Mesenteric fat pad (tissue), 1 donor: ENCODE measurements around the gene CDKL2. TPM values are rescaled to one million over a fixed set of nuclear protein-coding genes. Genes with fewer than 3 reads are reported as not detected.

Source experiments
- DNase-seq: peaks from one replicate; pipeline ENCODE4 v3.0.0-alpha.2; 2020; ENCODE audit warnings: low spot score
- total RNA-seq: library from RNA; stranded (reverse); fragmentation: NEBNext Ultra II Directional; extraction: Animal tissue kit (Norgen Biotek cat#: 25700); gene quantifications from one replicate; pipeline ENCODE4 v1.2.1, GENCODE V29; 2021
- donor health status: DM: yes; HTN: yes; CAD: no.

Gene CDKL2
- total RNA-seq, 1 donor from 2014 or later = not detected

DNA sequence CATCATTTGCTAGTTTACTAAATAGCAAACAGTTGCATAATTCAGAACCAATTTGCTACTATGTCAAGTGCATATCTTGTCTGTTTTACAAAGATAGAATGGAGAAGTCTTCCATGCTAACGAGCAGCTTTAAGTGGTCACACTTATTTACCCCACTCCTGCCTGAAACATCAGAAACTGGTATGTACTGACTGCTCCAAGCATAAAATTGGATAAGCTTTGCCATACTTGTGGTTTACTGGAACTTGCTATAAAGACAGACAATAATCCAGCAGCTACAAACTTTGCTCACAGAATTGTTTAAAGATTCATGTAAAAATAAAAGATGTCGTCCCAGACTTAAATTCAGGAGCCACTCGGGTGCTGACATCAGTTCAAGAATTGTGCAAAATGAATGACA lies 13.3 kb upstream of the CDKL2 start:
- no peak for DNase-seq

DNA sequence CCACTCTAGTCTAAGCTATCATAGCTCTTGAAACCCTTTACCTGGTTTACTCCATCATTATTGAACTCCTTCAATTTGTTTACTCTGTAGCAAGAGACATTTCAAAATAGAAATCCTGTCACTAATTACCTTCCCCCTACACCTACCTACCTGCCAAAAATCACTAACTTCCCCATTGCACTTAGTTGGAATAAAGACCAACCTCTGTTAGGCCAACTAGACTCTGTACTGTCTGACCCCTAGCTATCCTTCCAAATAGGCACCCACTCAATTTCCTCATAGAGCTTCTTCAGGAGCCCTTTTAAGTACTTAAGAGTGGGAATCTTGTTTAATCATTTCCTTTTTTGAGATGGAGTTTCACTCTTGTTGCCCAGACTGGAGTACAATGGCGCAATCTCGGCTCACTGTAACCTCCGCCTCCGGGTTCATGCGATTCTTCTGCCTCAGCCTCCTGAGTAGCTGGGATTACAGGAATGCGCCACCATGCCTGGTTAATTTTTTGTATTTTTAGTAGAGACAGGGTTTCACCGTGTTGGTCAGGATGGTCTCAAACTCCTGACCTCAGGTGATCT lies 8.9 kb upstream of the CDKL2 start:
- no peak for DNase-seq

GRCh38 chr4:75637827-75638226 lies 7.5 kb upstream of the CDKL2 start:
- DNase-seq = no peak

DNA sequence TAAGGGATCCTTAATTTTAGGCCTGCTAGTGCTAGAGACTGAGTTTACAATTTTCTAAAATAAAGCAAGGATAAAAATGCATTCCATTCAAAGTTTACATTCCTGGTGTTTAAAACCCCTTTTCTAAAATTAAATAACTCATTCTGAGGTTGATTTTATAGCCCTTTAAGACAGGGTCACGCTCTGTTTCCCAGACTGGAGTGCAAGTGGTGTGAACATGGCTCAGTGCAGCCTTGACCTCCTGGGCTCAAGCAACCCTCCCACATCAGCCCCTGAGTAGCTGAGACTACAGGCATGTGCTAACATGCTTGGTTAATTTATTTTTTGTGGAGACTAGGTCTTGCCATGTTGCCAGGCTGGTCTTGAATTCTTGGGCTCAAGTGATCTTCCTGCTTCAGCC lies 6.8 kb upstream of the CDKL2 start:
- no peak for DNase-seq

GRCh38 chr4:75634951-75635350 lies 4.6 kb upstream of the CDKL2 start:
- DNase-seq = no peak

- no peak for DNase-seq
Measured at GRCh38 chr4:75634281-75634680, 4.0 kb upstream of the CDKL2 start.

DNA sequence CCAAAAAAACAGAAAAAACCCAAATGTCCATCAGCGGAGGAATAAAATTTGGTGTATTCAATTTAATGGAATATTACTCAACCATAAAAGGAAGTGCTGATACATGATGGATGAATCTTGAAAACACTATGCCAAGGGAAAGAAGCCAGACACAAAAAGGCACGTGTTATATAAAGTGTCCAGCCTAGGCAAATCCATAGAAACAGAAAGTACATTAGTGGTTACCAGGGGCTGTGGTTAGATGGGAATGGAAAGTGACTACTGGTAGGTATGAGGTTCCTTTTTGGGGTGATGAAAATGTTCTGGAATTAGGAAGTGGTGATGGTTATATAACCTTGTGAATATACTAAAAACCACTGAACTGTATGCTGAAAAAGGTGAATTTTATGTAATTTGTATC lies 3.5 kb upstream of the CDKL2 start:
- no peak for DNase-seq

DNA sequence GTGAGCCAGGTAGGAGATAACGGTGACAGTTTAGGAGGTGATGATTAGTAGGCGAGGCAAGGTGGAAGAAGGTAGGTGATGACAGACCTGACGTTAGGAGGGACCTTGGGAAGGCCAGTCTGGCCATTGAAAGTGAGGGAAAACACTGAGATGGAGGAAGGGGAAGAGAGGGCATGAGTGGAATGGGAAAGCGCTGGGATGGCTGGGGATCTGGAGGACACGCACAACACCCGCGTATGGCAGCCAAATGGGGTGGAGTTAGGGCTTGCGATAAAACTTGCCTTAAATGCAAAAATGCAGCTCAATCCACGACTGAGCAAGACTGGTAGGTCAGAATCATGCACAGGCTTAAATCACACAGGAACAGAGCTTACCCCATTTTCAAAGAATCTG lies 605 bp upstream of the CDKL2 start:
- no peak for DNase-seq

DNA sequence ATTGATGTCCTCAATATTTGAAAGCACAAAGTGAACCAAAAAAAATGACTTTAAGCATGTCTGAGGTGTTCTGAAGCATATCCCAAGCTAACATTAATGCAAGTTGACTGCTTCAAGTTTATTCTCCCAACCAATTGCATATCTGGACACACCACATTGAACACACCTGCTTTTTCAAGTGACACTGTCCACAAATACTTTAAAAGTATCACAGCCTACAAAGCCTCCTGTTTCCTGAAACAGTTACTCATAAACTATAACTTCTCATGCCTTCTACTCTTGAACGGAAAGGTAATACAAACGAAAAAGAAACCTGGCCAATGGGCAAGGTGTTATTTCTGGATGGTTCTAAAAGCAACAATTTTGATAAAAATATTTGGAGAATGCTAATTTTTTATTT lies 1.1 kb downstream of the CDKL2 start:
- DNase-seq = no peak

DNA sequence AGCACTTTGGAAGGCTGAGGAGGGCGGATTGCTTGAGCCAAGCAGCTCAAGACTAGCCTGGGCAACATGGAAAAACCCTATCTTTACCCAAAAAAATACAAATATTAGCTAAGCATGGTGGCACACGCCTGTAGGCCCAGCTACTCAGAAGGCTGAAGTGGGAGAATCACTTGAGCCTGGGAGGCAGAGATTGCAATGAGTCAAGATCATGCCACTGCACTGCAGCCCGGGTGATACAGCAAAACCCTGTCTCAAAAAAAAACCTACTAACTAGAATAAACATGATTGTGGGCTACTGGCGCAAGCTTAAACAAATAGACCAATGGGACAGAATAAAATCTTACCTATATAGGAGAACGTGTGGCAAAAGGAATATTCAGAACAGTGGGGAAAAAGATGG lies 7.3 kb downstream of the CDKL2 start:
- DNase-seq = no peak

DNA sequence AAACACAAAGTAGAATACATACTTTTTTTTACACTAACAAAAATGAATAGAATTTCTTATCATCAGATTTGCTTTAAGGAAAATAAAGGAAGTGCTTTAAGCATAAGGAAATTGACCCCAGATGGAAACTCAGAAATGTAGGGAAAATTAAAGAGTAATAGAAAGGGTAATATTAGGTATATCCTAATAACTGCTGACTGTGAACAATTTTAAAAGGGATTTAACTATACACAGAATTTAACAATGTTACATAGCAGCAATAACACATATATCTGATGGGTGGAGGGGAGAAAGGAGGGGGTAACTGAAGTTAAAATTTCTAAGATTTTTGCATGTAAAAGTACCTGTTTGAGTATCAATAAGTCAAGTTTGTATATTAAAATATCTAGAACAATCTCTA lies 8.6 kb downstream of the CDKL2 start:
- DNase-seq = no peak

- DNase-seq = no peak
Measured at GRCh38 chr4:75612306-75612705, 18.0 kb downstream of the CDKL2 start.

- DNase-seq = no peak
Measured at GRCh38 chr4:75605928-75606327, 24.4 kb downstream of the CDKL2 start.

DNA sequence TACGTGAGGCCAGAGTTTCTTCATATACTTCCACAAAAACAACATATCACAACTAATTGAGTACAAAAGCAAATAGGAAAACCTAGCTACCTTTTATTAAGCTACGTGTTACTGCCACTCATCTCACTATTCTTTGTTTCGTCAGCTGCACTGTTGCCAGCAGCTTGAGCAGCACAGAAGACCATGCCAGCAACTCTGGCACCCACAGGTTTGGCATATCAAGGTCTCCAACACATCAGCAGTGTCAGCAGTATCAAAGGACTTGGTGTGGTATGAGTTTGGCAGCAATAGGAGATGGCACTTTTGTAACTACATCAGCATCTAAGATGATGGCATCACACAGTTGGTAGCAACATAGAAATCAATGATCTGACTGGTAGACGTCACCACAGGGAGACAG lies 30.7 kb downstream of the CDKL2 start:
- DNase-seq = no peak

- DNase-seq = no peak
Measured at GRCh38 chr4:75598390-75598789, 31.9 kb downstream of the CDKL2 start.

DNA sequence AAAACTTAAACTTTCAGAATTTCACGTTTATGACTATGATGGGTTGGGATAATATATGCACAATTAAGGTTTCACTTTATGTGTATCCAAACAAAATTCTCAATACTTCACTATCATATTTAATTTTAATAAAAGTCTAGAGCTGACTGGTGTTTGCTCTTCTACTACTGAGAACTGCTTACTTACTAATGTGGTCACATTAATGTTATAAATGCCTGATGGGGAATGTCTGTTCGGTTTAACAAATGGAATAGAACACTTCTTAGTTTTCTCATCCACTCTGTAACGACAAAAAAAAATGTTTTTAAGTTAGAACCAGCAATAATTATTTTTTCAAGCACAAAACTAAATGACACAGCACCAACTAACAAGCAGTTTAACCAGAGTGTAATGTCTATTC lies 34.3 kb downstream of the CDKL2 start:
- no peak for DNase-seq

GRCh38 chr4:75593393-75593792 lies 36.9 kb downstream of the CDKL2 start:
- DNase-seq = no peak

DNA sequence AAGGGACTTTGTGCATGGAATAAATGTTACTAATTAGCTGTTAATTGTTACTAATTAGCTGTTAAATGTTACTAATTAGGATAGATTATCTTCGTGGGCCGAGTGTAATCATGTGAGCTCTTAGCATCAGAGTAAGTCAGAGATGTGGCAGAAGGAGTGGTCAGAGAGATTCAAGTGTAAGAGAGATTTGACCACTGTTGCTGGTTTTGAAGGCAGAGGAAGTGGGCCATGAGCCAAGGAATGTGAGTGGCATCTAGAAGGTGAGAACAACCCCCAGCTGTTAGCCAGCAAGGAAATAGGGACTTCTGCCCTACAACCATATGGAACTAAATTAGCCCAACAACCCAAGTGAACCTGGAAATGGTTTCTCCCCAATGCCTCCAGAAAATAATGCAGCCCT lies 46.3 kb downstream of the CDKL2 start:
- no peak for DNase-seq

- DNase-seq = no peak
Measured at GRCh38 chr4:75567725-75568124, 62.6 kb downstream of the CDKL2 start.

DNA sequence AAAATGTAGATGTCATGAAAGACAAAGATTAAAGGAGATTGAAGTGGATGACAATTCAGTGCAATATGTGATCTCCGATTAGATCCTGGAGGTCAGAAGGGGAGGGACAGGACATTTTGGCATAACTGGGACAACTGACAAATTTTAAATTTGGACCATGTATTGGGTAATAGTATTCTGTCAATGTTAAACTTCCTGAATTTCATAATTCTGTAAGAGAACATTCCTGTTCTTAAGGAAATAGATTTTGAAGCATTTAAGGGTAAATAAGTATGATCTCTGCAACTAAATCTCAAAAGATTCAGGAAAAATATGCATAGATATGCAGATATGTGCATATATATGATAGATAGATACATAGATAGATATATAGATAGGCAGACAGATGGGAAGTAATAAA lies 63.4 kb downstream of the CDKL2 start:
- no peak for DNase-seq

GRCh38 chr4:75565481-75565880 lies 64.8 kb downstream of the CDKL2 start:
- no peak for DNase-seq

DNA sequence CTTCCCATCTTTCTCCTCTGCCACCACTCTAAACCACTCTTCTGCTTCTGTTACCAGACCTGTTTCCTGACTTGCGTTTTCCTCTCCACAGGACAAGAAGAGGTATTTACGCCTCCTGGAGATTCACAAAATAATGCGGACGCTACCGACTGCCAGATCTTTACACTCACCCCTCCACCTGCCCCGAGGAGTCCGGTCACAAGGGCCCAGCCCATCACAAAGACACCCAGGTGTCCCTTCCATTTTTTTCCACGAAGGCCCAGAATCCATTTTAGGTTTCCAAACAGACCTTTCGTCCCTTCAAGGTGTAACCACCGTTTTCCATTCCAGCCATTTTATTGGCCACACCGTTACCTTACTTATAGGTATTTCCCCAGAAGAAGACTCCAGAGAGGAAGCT lies 66.3 kb downstream of the CDKL2 start:
- DNase-seq = no peak

DNA sequence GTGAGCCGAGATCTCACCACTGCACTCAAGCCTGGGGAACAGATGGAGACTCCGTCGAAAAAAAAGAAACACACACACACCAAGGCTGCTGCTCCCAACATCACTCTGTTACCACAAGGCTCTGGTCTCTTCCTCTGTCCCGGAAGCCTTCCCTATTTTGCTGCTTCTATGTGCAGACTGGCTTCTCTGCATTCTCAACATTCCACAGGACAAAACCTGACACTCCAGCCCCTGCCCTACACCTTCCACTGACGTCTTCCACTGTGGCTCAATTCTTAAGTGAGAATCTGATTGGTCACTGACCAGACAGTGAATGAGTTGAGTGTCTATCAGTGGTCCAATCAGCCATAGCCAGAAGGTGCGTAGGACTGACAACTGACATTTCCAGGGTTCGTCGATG lies 68.5 kb downstream of the CDKL2 start:
- no peak for DNase-seq

DNA sequence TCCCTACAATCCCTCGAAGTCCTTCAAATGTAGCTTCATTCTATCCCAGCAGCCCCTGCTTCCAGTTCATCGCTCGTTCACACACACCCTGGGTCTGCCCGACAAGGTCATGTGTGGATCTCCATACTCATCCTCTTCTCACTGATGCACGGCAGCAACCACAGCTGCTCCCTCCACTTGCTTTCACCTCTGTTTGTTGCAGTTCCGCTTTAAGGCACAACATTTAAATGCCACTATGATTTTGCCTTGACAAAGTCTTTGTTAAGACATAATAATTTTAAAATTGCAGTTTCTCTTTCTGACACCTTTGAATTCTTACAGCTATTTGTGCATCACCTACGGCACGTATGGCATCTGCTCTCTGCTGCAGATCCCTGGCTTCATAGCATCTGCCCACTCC lies 72.6 kb downstream of the CDKL2 start:
- DNase-seq = no peak
